CD4-positive, alpha-beta T cell treated with Interleukin-4 for 1 hour (primary cell): ENCODE data around the gene DNAJC7.
A peak's percentile ranks its signal among the peaks of the same experiment; 100 is the strongest.

Experiments
- DNase-seq, 2 donors: peaks; one replicate each; pipeline ENCODE4 v3.0.0-alpha.2; 2020 to 2022

The DNAJC7 gene

DNA sequence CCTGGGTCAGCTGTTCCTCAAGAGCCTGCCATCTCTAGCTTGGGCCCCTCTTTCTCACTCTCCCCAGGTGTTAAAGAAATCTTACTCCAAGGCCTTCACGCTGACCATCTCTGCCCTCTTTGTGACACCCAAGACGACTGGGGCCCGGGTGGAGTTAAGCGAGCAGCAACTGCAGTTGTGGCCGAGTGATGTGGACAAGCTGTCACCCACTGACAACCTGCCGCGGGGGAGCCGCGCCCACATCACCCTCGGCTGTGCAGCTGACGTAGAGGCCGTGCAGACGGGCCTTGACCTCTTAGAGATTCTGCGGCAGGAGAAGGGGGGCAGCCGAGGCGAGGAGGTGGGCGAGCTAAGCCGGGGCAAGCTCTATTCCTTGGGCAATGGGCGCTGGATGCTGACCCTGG is 43.8 kb downstream of the DNAJC7 start:
- DNase-seq = no peak

DNA sequence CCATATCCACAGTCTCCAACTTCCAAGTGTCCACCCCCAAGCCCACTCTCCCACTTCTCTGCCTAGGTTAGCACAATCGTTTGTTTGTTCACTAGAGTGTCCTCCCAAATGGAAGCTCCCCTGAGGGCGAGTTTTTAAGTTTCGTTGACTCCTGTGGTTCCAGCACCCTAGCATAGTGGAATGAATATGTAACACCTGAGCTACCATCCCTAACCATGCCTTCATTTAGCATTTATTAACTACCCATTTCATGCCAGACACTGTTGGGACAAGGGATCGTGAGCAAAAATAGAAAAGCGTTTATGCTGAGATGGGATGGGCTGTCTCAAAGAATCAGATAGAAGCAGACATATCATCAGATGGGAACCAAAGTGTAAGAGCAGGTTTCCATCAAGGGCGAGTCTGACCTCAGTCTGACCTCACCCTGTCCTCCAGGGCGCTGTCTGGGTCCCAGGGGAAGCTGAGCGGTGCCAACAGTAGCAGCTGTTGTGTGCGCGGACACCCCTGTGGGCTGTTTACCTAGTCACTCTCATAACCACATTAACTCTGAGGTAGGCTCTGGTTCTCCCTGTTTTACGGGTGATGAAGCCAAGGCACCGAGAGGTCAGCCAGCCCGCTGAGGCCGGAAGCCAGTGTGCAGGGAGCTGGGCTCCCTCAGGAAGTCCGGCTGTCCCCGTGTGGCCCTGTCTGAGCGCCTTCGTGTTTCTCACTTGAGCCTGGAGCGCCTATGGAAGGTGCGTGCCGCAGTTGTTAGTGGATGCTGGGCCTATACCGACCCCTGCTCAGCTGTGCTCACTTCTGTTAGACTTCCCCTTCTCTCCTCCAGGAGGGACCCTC is 44.5 kb downstream of the DNAJC7 start:
- DNase-seq = peak in 1 of 2 donors; percentile 30

DNA sequence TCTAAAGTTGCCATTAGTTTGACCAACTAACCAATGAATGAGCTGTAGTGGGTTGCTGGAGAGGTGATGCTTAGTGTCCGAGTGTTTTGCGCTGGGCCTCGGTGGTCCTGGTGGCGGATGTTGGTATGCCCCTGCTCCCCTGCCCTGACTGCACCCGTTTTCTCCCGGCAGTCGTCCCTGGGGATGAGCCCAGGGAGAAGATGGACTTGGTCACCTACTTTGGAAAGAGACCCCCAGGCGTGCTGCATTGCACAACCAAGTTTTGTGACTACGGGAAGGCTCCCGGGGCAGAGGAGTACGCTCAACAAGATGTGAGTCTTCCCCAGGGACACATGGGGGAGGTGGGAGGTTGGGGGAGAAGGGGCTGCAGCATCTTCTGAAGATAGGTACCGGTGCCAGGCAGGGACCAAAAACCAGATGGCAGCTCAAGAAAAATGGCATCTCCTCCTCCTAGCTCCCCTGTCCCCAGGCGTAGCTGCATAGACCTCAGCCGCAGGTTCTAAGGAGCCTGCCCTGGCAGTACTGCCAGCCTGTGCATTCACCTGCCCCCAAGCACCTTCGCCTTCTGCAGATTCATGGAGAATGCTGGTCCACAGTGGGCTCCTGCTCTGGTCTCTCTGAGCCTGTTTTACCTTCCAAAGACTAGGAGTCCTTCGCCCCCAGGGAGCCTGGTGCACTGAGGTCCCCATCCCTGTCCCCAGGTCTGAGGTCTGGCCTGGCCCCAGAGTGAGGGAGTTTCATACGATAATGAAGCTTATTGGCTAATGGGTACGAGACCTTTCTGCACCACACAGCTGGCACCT is 45.3 kb downstream of the DNAJC7 start:
- DNase-seq = no peak

DNA sequence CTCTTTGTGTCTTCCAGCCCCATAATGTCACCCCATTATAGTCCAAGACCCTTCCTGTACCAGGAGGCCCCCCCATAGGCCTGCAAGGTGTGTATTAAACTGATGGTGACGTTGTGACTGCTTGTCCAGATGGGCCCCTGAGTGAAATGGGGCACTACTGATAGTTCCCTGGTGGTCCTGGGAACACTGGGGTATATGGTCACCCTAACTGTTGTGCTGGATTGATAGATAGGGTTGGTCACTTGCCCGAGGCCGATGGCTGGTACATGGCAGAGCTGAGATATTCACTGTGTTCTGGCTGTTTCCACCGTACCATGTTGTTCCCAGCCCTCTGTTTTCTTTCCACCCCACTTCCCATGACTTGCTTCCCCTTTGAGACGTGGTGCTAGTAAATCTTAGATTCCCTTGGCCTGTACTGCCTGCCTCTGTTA is 46.3 kb downstream of the DNAJC7 start:
- no peak for DNase-seq

DNA sequence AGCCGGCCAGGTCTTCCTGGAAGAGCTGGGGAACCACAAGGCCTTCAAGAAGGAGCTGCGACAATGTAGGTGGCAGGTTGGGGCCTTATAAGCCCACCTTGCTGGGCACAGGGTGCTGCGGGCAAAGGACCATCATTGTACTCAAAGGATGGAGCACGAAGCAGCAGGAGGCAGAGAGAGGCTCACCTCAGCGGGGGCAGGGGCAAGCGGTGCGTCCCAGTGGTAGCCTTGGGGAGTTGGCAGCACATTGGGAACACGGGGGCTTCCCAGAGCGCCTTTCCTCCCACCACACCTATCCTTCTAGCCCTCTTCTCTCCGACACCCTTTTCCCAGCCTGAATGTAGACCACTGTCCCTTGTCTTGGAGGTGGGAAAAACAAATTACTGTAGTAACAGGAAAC is 48.6 kb downstream of the DNAJC7 start:
- DNase-seq = no peak

DNA sequence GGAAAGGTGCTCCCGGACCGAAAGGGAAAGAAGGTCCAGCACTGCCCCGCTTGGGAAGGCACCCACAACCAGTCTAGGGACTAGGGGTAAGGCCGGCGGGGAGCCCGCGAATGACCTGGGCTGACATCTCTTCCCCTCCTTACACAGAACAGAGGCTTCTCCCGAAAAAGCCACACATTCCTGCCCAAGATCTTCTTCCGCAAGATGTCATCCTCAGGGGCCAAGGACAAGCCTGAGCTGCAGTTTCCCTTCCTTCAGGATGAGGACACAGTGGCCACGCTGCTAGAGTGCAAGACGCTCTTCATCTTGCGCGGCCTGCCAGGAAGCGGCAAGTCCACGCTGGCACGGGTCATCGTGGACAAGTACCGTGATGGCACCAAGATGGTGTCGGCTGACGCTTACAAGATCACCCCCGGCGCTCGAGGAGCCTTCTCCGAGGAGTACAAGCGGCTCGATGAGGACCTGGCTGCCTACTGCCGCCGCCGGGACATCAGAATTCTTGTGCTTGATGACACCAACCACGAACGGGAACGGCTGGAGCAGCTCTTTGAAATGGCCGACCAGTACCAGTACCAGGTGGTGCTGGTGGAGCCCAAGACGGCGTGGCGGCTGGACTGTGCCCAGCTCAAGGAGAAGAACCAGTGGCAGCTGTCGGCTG is 49.2 kb downstream of the DNAJC7 start:
- no peak for DNase-seq

DNA sequence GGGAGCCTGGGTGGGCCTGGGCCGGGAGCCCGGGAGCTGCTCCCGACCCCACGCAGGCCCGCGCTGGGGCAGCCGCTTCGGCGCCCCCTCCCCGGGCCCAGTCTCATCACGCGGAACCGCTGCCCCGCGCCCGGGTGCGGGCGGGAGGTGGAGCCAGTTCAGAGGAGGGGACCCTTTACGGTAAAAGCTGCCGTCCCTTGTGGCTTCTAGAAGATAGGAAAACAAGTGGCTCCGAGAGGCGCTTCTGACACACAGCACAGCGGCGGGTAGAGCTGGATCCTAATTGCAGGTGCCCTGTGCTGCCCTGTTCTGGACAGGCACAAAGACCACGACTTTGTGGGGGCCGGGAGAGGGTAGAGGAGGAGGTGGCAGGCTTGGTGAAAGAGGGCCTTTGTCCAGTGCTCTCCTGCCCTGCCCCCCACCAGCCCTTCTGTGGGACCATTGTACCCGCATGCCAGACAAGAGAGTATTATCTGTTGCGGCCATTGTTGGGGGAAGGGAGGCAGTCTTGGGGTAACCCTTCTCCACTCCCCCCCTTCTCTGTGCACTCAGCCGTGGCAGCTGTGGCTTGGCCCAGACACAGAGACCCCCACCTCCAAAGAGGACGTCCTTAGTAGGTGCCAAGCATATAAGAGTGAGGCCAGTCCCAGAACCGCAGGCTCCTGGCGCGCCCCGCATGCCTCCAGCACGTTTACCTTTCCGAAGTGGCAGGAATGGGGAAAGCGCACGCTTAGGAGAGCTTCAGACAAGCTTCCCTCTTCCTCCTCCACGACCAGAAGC is 49.9 kb downstream of the DNAJC7 start:
- DNase-seq = peak in 1 of 2 donors; percentile 32

DNA sequence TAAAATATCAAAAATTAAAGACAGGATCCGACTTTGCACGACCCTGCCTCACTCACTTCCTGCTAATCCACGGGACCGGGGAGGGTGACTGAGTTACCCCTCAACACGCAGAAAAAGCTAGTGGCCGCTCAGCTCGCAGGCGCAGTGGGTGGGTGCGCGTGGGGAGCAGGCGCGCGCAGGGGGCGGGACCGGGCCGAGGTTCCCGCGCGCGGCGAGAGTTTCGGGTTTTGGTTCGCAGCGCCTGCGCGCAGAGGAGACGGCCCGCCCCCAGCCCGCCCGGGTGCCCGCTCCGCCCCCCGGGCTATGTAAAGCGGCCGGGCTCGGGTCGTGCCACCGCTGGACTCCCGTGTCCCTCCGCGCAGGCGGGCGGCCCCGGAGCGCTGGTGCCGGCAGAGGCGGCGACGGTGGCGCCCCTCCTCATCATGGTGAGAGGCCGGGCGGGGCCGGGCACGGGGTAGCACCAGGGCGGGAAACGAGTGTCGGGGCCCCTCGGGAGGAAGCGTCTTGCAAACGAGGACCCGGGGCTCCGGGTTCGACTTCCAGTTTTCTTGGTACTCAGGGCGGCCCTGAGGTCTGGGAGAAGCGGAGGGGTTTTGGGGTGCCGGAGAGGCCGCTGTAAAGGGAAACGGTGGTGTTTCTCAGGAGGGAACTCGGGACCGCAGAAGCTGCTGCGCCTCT is 50.6 kb downstream of the DNAJC7 start, which contains the start of gene CNP:
CNP (plus strand) TSS at position 333 of the 678 bp plus-strand sequence; CDS start at position 423, 90 bp downstream.
- peak; percentile 90 to 92 for DNase-seq

DNA sequence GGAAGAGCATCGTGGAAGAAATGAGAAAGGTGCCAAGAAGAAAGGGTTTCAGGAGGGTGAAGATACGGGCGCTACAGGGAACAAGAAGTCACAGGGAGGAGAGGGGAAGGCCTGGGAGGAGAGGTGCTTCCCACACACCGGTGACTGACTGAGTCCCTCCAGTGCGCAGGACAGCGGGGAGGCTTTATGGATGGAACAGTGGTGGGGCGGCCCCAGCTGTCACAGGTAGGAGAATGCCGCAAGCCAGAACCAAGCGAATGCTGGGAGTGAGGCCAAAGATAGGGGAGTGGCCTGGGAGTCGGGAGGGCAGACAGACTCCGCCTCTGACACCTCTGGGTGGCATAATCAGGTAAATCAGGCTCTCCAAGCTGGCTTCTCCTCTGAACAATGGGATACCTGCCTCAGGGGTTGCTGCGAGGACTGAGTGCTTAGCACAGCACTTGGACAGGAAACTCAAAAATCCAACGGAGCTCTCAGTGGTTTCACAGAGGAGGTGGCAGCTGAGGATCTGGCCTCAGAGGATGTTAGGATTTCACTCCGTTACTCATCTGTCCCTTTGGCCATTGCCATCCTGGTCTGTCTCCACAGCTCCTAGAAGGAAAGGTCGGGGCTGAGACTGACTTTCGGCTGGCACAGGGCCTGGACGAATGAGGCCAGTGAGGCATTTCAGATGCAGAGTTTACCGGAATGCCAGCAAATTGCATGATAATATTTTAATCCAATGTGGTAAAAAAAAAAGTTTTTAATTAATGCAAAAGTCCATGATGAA is 51.4 kb downstream of the DNAJC7 start:
- DNase-seq = peak; percentile 65 to 81

DNA sequence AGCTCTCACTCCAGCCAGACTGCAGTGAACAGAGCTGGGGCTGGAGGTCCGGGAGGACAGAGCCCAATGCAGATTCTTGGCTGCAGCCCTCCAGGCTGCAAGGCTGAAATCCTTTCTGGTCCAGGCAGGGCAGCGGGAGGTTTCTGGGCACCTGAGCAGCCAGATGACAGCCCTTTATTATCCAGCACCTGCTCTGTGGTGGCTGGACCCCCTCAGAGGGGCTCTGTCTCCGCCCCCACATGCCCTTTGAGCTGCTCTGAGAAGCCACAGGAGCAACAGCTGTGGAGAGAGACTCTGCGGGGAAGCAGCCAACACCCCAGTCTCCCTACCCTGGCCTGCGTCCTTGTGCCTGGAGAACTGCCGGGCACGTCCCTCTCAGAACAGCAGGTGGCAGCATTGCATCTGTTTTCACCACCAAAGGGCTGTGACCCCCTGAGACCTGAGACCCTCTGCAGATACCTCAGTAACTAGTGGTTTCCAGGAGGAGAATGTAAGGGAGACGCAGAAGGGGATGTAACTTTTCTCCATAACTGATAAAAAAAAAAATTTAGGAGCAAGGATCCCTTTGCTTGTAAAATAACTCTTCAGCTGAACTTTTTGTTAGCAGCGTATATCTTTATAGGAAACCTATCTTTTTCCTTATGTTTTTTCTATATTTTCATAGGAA is 54.3 kb downstream of the DNAJC7 start:
- DNase-seq = peak; percentile 73 to 76

DNA sequence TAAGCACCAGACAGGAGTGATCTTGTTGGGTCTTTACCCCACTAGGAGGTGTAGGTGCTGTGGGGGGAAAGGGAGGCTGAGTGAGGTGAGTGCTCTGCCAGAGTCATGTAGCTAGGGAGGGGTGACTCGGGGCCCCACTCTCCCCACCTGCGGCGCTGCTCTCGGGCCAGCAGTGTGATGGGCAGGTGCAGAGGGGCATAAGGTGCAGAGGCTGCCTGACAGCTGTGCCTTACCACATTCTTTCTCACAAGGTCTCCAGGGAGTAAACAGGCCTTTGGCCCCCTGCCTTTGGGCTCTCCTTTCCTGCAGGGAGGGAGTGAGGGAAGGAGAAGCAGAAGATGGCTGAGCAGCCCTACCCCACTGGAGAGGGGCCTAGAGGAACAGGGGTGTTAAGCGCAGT is 55.1 kb downstream of the DNAJC7 start:
- DNase-seq = no peak

DNA sequence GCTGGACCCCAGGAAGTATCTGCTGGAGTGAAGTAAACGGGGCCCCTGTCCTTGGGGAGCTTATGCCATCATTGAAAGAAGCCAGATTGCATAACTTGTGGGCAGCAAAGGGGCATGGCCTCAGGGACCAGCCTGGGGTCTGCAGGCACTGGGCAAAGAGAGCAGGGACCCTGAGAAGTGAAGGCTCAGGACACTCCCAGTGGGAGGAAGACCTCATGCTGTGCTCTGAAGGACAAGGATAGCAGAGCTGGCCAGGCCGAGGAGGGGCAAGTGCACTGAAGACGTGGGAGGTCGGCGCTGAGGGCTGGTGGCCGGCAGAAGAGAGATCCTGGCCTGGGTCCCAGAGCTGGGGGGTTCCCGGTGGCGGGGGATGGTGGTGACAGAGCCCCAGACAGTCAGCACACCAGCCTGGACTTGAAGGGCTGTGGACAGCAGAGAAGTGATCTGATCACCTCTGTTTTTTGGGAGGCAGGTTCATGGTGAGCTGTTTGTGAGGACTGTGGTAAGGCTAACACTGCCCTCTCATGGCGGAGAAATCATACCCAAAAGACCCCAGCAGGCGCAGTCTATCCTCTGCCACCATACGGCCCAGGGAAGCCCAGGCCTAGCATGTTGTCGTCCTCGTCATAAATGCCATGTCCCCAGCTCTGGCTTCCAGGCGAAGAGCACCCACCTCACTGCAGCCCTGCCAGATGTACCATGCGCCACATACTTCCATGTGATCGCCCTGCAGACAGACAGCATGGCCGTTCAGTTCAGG is 57.7 kb downstream of the DNAJC7 start:
- no peak for DNase-seq

DNA sequence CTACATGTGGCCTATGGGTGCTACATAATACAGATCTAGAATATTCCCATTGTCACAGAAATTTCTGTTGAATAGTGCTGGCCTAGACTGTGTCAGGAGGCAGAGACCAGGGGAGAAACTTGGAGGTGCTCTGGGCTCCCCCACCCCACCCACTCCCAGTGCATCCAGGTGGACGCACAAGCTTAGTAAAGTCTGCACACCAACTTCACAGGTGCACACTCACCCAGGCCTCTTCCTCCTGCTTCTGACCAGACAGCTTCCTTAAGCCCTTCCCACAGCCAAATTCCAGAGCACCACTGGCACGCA is 58.3 kb downstream of the DNAJC7 start:
- no peak for DNase-seq

DNA sequence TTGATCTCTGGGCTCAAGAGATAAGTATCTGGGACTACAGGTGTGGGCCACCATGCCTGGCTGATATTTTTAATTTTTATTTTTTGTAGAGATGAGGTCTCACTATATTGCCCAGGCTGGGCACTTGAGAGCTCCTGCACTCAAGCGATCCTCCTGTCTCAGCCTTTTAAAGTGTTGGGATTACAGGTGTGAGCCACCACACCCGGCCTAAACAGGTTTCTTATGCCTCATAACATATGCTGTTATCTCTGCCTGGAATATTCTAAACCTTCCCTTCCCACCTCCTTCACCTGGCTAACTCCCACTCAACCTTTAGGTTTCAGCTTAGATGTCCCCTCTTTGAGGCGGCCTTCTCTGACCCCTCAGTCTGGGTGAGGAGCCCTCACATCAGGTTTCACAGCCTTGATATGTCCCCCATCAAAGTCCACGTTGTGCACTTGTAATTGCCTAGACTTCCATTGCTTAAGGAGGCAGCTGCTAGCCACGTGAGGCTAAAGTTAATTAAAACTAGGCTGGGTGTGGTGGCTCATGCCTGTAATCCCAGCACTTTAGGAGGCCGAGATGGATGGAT is 59.3 kb downstream of the DNAJC7 start:
- DNase-seq = no peak

DNA sequence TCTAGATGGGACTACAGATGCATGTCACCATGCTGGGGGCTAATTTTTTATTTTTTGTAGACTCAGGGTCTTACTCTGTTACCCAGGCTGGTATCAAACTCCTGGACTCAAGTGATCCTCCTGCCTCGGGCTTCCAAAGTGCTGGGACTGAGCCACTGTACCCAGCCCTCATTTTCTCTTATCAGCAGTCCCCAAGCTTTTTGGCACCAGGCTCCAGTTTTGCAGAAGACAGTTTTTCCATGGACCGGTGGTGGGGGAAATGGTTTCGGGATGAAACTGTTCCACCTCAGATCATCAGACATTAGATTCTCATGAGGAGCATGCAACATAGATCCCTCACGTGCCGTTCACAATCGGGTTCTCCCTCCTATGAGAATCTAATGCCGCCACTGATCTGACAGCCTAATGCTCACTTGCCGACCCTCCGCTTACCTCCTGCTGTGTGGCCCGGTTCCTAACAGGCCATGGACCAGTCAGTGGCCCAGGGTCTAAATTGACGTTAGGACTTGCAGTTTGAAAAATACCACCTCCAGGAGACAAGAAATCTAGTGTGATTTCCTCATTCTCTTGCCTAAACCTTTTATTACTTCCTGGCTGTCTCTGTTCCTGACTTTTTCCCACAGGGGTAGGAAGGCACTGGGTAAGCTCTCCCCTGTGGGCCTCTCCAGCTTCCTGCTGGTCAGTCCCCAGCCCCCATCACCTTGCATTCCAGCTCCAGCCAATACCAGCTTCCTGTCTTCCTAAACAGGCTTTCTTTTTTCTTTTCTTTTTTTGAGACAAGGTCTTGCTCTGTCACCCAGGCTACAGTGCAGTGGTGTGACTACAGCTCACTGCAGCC is 60.0 kb downstream of the DNAJC7 start:
- DNase-seq = no peak

DNA sequence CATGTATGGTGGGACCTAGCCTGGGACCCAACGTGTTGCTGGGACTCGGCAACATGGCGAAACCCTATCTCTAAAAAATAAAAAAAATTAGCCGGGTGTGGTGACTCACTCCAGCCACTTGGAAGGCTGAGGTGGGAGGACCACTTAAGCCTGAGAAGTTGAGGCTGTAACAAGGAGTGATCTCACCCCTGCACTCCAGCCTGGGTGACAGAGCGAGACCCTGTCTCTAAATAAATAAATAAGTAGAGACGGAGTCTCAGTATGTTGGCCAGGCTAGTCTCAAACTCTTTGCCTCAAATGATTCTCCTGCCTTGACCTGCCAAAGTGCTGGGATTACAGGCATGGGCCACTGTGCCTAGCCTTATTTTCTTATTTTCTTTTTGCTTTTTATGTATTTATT is 60.7 kb downstream of the DNAJC7 start:
- no peak for DNase-seq

DNA sequence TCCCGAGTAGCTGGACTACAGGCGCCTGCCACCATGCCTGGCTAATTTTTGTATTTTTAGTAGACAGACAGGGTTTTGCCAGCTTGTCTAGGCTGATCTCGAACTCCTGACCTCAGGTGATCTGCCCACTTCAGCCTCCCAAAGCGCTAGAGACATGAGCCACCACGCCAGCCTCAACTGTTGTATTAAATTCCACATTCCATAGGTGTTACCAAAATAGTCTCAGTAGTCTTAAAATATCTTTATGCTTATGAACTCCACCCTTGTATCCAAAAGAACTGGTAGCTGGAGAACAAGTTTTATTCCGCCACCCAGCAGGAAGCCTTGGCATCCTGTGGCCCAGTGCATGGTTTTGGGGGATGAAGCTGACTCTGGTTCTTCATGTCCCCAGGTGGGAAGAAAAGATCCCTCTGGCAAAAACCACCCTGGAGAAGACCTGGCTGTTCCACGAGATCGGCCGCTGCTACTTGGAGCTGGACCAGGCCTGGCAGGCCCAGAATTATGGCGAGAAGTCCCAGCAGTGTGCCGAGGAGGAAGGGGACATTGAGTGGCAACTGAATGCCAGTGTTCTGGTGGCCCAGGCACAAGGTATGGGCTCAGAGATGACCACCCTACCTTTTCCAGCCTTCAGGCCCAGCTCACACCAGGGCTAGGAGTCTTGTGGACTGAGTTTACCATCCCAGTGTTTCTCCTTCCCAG is 68.3 kb downstream of the DNAJC7 start:
- DNase-seq = no peak

DNA sequence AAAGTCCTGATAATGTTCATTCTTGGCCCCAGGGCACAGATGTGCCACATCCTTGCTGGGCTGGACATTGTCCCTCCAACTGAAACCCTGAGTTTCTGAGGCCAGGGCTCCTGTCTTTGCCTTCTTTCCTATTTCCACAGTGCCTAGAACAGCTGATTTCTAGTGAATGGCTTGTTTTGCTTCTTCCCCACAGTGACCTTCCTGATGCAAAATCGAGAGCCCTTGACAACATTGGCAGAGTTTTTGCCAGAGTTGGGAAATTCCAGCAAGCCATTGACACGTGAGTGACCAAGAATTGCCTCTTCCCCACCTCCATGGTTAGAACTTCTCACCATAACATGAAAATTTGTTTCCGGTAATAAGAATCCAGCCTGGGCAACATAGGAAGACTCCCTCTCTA is 72.3 kb downstream of the DNAJC7 start:
- DNase-seq = no peak
